Lower leg skin (tissue), 4 donors: ENCODE results near the gene DCDC2B. TPM values are rescaled to one million over a fixed set of nuclear protein-coding genes. Genes with fewer than 3 reads are reported as not detected.

Experiments used
- DNase-seq, 2 donors: peaks; one replicate each; pipeline ENCODE4 v3.0.0-alpha.2; 2019; ENCODE audit warnings: low spot score in 2 of 2
- H3K4me3 ChIP-seq: fragments of 200-600 bp; sonication (generic); 2 replicates; pipeline ENCODE4 v1.5.1; 2017; ENCODE audit warnings: mild to moderate bottlenecking, low read depth; ENCODE audit not compliant: poor library complexity, severe bottlenecking
- CTCF ChIP-seq, 3 donors: fragments of 450-650 bp; IDR thresholded peaks; one replicate each; pipeline ENCODE4 v1.5.1; 2016; ENCODE audit warnings: antibody characterized with exemption in 3 of 3, mild to moderate bottlenecking in 3 of 3, moderate library complexity in 2 of 3
- POLR2A ChIP-seq, 2 donors: fragments of 450-650 bp; IDR thresholded peaks; one replicate each; pipeline ENCODE4 v1.6.1; 2016 to 2017; ENCODE audit warnings: antibody characterized with exemption in 2 of 2, mild to moderate bottlenecking in 1 of 2, moderate library complexity in 1 of 2
- WGBS, 2 donors: methylation state at CpG; one replicate each; pipeline ENCODE4 v1.1.5; 2018; 5-methylcytosine and 5-hydroxymethylcytosine counted together
- intact Hi-C: fragments of 100-400 bp; cut with DNase I; formaldehyde crosslinking; loops from one replicate; pipeline ENCODE4 v1.15.0; 2023; ENCODE audit warnings: low total_unique reads
- total RNA-seq, 4 donors: library from RNA; depleted of rRNA; stranded (reverse); fragments of >200 nt; gene quantifications; one replicate each; pipeline ENCODE4 v1.1.0, GENCODE V29; 2016

Gene DCDC2B
- total RNA-seq, 4 donors from 2014 or later = not detected

- no peak for TF ChIP-seq CTCF (IDR thresholded peaks at IDR 0.05)
- intact Hi-C loops = no loop called here
- 53 to 55% methylated on average over 5 of the region's 5 CpGs for WGBS, 2 donors
- DNase-seq = no peak
- no peak overlapping the region for H3K4me3 ChIP-seq
These were observed 27.3 kb upstream of the DCDC2B start for GRCh38 chr1:32181563-32181962.

- DNase-seq = no peak
- intact Hi-C loops = no loop called here
- H3K4me3 ChIP-seq = no peak overlapping the region
- TF ChIP-seq POLR2A (IDR thresholded peaks at IDR 0.05) = no peak
- TF ChIP-seq CTCF (IDR thresholded peaks at IDR 0.05) = no peak
- WGBS, 2 donors = 73% methylated on average over 6 of the region's 6 CpGs
These were observed 26.8 kb upstream of the DCDC2B start for GRCh38 chr1:32182060-32182459.

- no peak for DNase-seq
- intact Hi-C loops = no loop called here
- H3K4me3 ChIP-seq = no peak overlapping the region
- TF ChIP-seq CTCF (IDR thresholded peaks at IDR 0.05) (no peak), POLR2A (IDR thresholded peaks at IDR 0.05) (no peak)
These were observed 24.2 kb upstream of the DCDC2B start for GRCh38 chr1:32184650-32185049.

- WGBS, 2 donors = 92 to 98% methylated on average over 2 of the region's 2 CpGs
These were observed 22.8 kb upstream of the DCDC2B start for GRCh38 chr1:32186077-32186476.

GRCh38 chr1:32186491-32186890, 22.4 kb upstream of the DCDC2B start:
- H3K4me3 ChIP-seq = no peak overlapping the region
- no peak for DNase-seq
- WGBS, 2 donors = 81 to 90% methylated on average over 2 of the region's 2 CpGs
- TF ChIP-seq POLR2A (IDR thresholded peaks at IDR 0.05) (no peak), CTCF (IDR thresholded peaks at IDR 0.05) (no peak)
- intact Hi-C loops = no loop called here

More at GRCh38 chr1:32186077-32186476, 22.8 kb upstream of the DCDC2B start:
- intact Hi-C loops = no loop called here
- DNase-seq = no peak
- TF ChIP-seq POLR2A (IDR thresholded peaks at IDR 0.05) = no peak
- TF ChIP-seq CTCF (IDR thresholded peaks at IDR 0.05) = no peak
- no peak overlapping the region for H3K4me3 ChIP-seq

GRCh38 chr1:32187850-32188249, 21.0 kb upstream of the DCDC2B start:
- no peak for TF ChIP-seq CTCF (IDR thresholded peaks at IDR 0.05)
- TF ChIP-seq POLR2A (IDR thresholded peaks at IDR 0.05) = no peak
- no peak for DNase-seq
- intact Hi-C loops = no loop called here
- no peak overlapping the region for H3K4me3 ChIP-seq
- WGBS, 2 donors = 97 to 99% methylated on average over 9 of the region's 9 CpGs
